Liver (tissue), 9 donors: ENCODE data around the gene GPX3. TPM values are rescaled to one million over a fixed set of nuclear protein-coding genes. Genes with fewer than 3 reads are reported as not detected.
A peak's percentile ranks its signal among the peaks of the same experiment; 100 is the strongest.

Source experiments
- DNase-seq: peaks from one replicate; pipeline ENCODE4 v3.0.0-alpha.2; 2017; ENCODE audit warnings: low spot score
- H3K27ac ChIP-seq, 2 donors: one replicate each; pipeline ENCODE4 v1.7.0; 2013; ENCODE audit warnings: inconsistent platforms in 2 of 2, low read length in 2 of 2, control low read depth in 1 of 2, low read depth in 1 of 2, mild to moderate bottlenecking in 1 of 2
- H3K27me3 ChIP-seq, 4 donors: one replicate each; pipeline versions ENCODE4 v1.6.1 to v1.7.0; 2013; ENCODE audit warnings: low read length in 3 of 4, inconsistent platforms in 1 of 4, mild to moderate bottlenecking in 1 of 4, moderate library complexity in 1 of 4; ENCODE audit not compliant: control insufficient read depth in 4 of 4, insufficient read depth in 4 of 4
- H3K36me3 ChIP-seq, 4 donors: one replicate each; pipeline versions ENCODE4 v1.6.1 to v1.7.0; 2013; ENCODE audit warnings: low read length in 3 of 4, mild to moderate bottlenecking in 3 of 4, low read depth in 1 of 4, moderate library complexity in 1 of 4; ENCODE audit not compliant: control insufficient read depth in 4 of 4, insufficient read depth in 3 of 4
- H3K4me1 ChIP-seq, 4 donors: one replicate each; pipeline versions ENCODE4 v1.6.1 to v1.7.0; 2013; ENCODE audit warnings: low read length in 3 of 4, mild to moderate bottlenecking in 3 of 4, moderate library complexity in 1 of 4; ENCODE audit not compliant: control insufficient read depth in 4 of 4, insufficient read depth in 4 of 4
- H3K4me3 ChIP-seq, 3 donors: one replicate each; pipeline versions ENCODE4 v1.6.1 to v1.7.0; 2013; ENCODE audit warnings: low read length in 3 of 3, control low read depth in 1 of 3, low read depth in 1 of 3, mild to moderate bottlenecking in 1 of 3
- H3K9ac ChIP-seq, 2 donors: one replicate each; pipeline ENCODE4 v1.7.0; 2013; ENCODE audit warnings: low read length in 2 of 2, mild to moderate bottlenecking in 2 of 2, moderate library complexity in 2 of 2, control low read depth in 1 of 2, low read depth in 1 of 2
- H3K9me3 ChIP-seq, 4 donors: one replicate each; pipeline versions ENCODE4 v1.6.1 to v1.7.0; 2013; ENCODE audit warnings: low read length in 3 of 4; ENCODE audit not compliant: control insufficient read depth in 4 of 4
- CTCF ChIP-seq: fragments of 150-350 bp; IDR thresholded peaks from 2 replicates; pipeline ENCODE4 v1.5.1; 2017; ENCODE audit warnings: improper control_type of control experiment, low read depth, low read length; ENCODE audit not compliant: missing input control
- EGR1 ChIP-seq, 2 donors: IDR thresholded peaks; 2 replicates each; pipeline ENCODE4 v1.6.1; 2016 to 2018; ENCODE audit warnings: antibody characterized with exemption in 2 of 2, low read depth in 2 of 2
- FOXA1 ChIP-seq: IDR thresholded peaks from 2 replicates; pipeline ENCODE4 v1.6.1; 2016; ENCODE audit warnings: antibody characterized with exemption
- FOXA2 ChIP-seq: IDR thresholded peaks from 2 replicates; pipeline ENCODE4 v1.6.1; 2016; ENCODE audit warnings: antibody characterized with exemption
- GABPA ChIP-seq, 2 donors: IDR thresholded peaks in 1 of 2; conservative IDR thresholded peaks in 1 of 2; 2 replicates each; pipeline ENCODE4 v1.6.1; 2016; ENCODE audit warnings: antibody characterized with exemption in 2 of 2, mild to moderate bottlenecking in 1 of 2, moderate library complexity in 1 of 2
- HNF4A ChIP-seq, 2 donors: conservative IDR thresholded peaks; 2 replicates each; pipeline ENCODE4 v1.6.1; 2016; ENCODE audit warnings: antibody characterized with exemption in 2 of 2, mild to moderate bottlenecking in 2 of 2
- HNF4G ChIP-seq: IDR thresholded peaks from 2 replicates; pipeline ENCODE4 v1.6.1; 2016; ENCODE audit warnings: antibody characterized with exemption
- JUND ChIP-seq, 2 donors: IDR thresholded peaks; 2 replicates each; pipeline ENCODE4 v1.6.1; 2016; ENCODE audit warnings: antibody characterized with exemption in 2 of 2
- NR2F2 ChIP-seq: IDR thresholded peaks from 2 replicates; pipeline ENCODE4 v1.6.1; 2016; ENCODE audit warnings: antibody characterized with exemption
- RAD21 ChIP-seq, 2 donors: IDR thresholded peaks; 2 replicates each; pipeline ENCODE4 v1.6.1; 2016; ENCODE audit warnings: antibody characterized with exemption in 2 of 2, mild to moderate bottlenecking in 2 of 2
- RXRA ChIP-seq, 2 donors: IDR thresholded peaks; 2 replicates each; pipeline ENCODE4 v1.6.1; 2017 to 2018; ENCODE audit warnings: antibody characterized with exemption in 2 of 2, mild to moderate bottlenecking in 1 of 2
- SP1 ChIP-seq: IDR thresholded peaks from 2 replicates; pipeline ENCODE4 v1.6.1; 2018; ENCODE audit warnings: antibody characterized with exemption, mild to moderate bottlenecking
- TAF1 ChIP-seq: conservative IDR thresholded peaks from 2 replicates; pipeline ENCODE4 v1.6.1; 2016; ENCODE audit warnings: antibody characterized with exemption, mild to moderate bottlenecking
- YY1 ChIP-seq: IDR thresholded peaks from 2 replicates; pipeline ENCODE4 v1.6.1; 2016; ENCODE audit warnings: antibody characterized with exemption, mild to moderate bottlenecking
- ZBTB33 ChIP-seq: IDR thresholded peaks from 2 replicates; pipeline ENCODE4 v1.6.1; 2016; ENCODE audit warnings: antibody characterized with exemption
- whole genome bisulfite sequencing: extraction: QIAGEN DNeasy Blood & Tissue Kit; methylation state at CpG from one replicate; pipeline ENCODE4 v1.1.7; 2013; 5-methylcytosine and 5-hydroxymethylcytosine counted together
- polyA plus RNA-seq, 2 donors: library from polyadenylated mRNA; stranded (reverse) in 1 of 2; unstranded in 1 of 2; fragments of 200-250 nt in 1 of 2; fragments of >200 nt in 1 of 2; fragmentation: Nextera tagmentation in 1 of 2; extraction: Ambion mirVana in 1 of 2; gene quantifications; one replicate each; pipeline versions ENCODE4 v1.2.1 to v1.2.3, GENCODE V29; 2013 to 2015
- total RNA-seq, 2 donors: library from RNA; depleted of rRNA; stranded (reverse); fragments of >200 nt; gene quantifications; one replicate each; pipeline ENCODE4 v1.2.3, GENCODE V29; 2014
- TF ChIP-seq, protein P1 (sequence below): IDR thresholded peaks from 2 replicates; pipeline ENCODE4 v1.6.1; 2016; ENCODE audit warnings: antibody characterized with exemption, mild to moderate bottlenecking
- TF ChIP-seq, protein P2 (sequence below): IDR thresholded peaks from 2 replicates; pipeline ENCODE4 v1.6.1; 2016; ENCODE audit warnings: antibody characterized with exemption
- donor health status: healthy.
- donor health status: healthy.
- donor health status: healthy.
- donor health status: healthy.
- donor health status: healthy.

GPX3 gene
- total and polyA plus RNA-seq, 4 donors: 72.9 to 878 (median 237) TPM

GRCh38 chr5:151040211-151040747, 19.9 kb downstream of the GPX3 start (continued):
- TF ChIP-seq, protein P1, sequence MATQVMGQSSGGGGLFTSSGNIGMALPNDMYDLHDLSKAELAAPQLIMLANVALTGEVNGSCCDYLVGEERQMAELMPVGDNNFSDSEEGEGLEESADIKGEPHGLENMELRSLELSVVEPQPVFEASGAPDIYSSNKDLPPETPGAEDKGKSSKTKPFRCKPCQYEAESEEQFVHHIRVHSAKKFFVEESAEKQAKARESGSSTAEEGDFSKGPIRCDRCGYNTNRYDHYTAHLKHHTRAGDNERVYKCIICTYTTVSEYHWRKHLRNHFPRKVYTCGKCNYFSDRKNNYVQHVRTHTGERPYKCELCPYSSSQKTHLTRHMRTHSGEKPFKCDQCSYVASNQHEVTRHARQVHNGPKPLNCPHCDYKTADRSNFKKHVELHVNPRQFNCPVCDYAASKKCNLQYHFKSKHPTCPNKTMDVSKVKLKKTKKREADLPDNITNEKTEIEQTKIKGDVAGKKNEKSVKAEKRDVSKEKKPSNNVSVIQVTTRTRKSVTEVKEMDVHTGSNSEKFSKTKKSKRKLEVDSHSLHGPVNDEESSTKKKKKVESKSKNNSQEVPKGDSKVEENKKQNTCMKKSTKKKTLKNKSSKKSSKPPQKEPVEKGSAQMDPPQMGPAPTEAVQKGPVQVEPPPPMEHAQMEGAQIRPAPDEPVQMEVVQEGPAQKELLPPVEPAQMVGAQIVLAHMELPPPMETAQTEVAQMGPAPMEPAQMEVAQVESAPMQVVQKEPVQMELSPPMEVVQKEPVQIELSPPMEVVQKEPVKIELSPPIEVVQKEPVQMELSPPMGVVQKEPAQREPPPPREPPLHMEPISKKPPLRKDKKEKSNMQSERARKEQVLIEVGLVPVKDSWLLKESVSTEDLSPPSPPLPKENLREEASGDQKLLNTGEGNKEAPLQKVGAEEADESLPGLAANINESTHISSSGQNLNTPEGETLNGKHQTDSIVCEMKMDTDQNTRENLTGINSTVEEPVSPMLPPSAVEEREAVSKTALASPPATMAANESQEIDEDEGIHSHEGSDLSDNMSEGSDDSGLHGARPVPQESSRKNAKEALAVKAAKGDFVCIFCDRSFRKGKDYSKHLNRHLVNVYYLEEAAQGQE: peak; percentile 64

DNA sequence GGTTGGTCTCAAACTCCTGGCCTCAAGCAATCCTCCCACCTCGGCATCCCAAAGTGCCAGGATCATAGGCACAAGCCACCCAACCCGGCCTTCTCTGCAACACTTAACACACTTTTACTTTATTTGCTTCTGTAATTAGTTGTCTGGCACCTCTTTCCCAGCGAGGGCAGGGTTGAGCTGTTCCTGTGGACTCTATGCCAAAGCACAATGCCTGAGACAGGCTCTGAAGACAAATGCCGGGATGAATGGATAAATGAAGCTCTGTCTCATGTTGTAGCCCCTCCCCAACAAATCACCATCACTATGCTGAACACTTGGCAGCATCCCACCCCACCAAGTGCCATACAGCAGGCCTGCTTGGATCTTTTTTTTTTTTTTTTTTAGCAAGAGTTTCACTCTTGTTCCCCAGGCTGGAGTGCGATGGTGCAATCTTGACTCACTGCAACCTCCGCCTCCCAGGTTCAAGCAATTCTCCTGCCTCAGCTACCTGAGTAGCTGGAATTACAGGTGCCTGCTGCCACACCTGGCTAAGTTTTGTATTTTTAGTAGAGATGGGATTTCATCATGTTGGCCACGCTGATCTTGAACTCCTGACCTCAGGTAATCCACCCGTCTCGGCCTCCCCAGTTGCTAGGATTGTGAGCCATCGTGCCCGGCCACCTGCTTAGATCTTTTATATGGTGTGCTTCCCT, 21.3 kb downstream of the GPX3 start:
- peaks cover 33 to 70% (median 60%) of the 10 kb centered on the region in 4 donors for H3K4me1 ChIP-seq
- no peaks in the 10 kb centered on the region for H3K27me3 ChIP-seq
- no peak overlapping the region for H3K4me3 ChIP-seq
- no peak overlapping the region for H3K9ac ChIP-seq
- H3K9me3 ChIP-seq: no peaks in the 10 kb centered on the region
- WGBS: 58% methylated on average over 11 of the region's 11 CpGs
- no peak for DNase-seq
- peak overlapping the region; percentile 56 to 90 for H3K27ac ChIP-seq
- peaks cover 11 to 21% (median 14%) of the 10 kb centered on the region in 4 donors for H3K36me3 ChIP-seq
- TF ChIP-seq JUND (IDR thresholded peaks at IDR 0.05) (peak in 1 of 2 donors; percentile 7), RAD21 (IDR thresholded peaks at IDR 0.05) (no peak), EGR1 (IDR thresholded peaks at IDR 0.05; ENCODE audit: low read depth in 2 of 2) (no peak), SP1 (no peak), NR2F2 (no peak)

- Histone ChIP-seq H3K4me3 (no peak overlapping the region), H3K9ac (no peak overlapping the region), H3K9me3 (no peaks in the 10 kb centered on the region), H3K36me3 (peaks cover 10 to 25% (median 15%) of the 10 kb centered on the region in 4 donors), H3K27ac (peak overlapping the region; percentile 56 to 60), H3K4me1 (peaks cover 32 to 63% (median 56%) of the 10 kb centered on the region in 4 donors), H3K27me3 (no peaks in the 10 kb centered on the region)
- WGBS: 57% methylated on average over 12 of the region's 12 CpGs
- peak; percentile 57 for DNase-seq
- TF ChIP-seq JUND (IDR thresholded peaks at IDR 0.05) (peak; percentile 39 to 70), GABPA (IDR thresholded peaks at IDR 0.05 in 1 of 2, conservative IDR thresholded peaks at IDR 0.05 in 1 of 2) (no peak), FOXA2 (peak; percentile 27), RAD21 (IDR thresholded peaks at IDR 0.05) (peak in 1 of 2 donors; percentile 48), FOXA1 (no peak), CTCF (no peak), YY1 (peak; percentile 53), TAF1 (no peak), EGR1 (IDR thresholded peaks at IDR 0.05; ENCODE audit: low read depth in 2 of 2) (peak in 1 of 2 donors; percentile 37), SP1 (peak; percentile 80), NR2F2 (peak; percentile 45), RXRA (IDR thresholded peaks at IDR 0.05) (peak; percentile 100), ZBTB33 (no peak), HNF4G (peak; percentile 63), HNF4A (conservative IDR thresholded peaks at IDR 0.05) (peak; percentile 88 to 90)
- TF ChIP-seq, protein P2, sequence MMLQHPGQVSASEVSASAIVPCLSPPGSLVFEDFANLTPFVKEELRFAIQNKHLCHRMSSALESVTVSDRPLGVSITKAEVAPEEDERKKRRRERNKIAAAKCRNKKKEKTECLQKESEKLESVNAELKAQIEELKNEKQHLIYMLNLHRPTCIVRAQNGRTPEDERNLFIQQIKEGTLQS: no peak
- TF ChIP-seq, protein P1: no peak
These were observed 22.2 kb downstream of the GPX3 start for GRCh38 chr5:151042453-151043093.
